ENCODE data around the gene JAM3.

- TF ChIP-seq, protein P1, sequence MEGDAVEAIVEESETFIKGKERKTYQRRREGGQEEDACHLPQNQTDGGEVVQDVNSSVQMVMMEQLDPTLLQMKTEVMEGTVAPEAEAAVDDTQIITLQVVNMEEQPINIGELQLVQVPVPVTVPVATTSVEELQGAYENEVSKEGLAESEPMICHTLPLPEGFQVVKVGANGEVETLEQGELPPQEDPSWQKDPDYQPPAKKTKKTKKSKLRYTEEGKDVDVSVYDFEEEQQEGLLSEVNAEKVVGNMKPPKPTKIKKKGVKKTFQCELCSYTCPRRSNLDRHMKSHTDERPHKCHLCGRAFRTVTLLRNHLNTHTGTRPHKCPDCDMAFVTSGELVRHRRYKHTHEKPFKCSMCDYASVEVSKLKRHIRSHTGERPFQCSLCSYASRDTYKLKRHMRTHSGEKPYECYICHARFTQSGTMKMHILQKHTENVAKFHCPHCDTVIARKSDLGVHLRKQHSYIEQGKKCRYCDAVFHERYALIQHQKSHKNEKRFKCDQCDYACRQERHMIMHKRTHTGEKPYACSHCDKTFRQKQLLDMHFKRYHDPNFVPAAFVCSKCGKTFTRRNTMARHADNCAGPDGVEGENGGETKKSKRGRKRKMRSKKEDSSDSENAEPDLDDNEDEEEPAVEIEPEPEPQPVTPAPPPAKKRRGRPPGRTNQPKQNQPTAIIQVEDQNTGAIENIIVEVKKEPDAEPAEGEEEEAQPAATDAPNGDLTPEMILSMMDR (IDR thresholded peaks at IDR 0.05; ENCODE audit: poor library complexity, severe bottlenecking): no peak
- TF ChIP-seq POLR2AphosphoS5 (IDR thresholded peaks at IDR 0.05) (no peak), EZH2 (IDR thresholded peaks at IDR 0.05; ENCODE audit: borderline replicate concordance, insufficient read depth, low read length, poor library complexity, severe bottlenecking) (no peak), SMC3 (conservative IDR thresholded peaks at IDR 0.05; ENCODE audit: poor library complexity) (no peak)
Observed at GRCh38 chr11:134055029-134055428, 13.8 kb upstream of the JAM3 start.
